GM12875 (cell line): ENCODE measurements around the gene CTNNB1.

Source experiments
- H3K4me3 ChIP-seq: one replicate; pipeline ENCODE4 v1.5.1; 2011; ENCODE audit warnings: low read depth, low read length, control low read depth
- CTCF ChIP-seq: IDR thresholded peaks from 2 replicates; pipeline ENCODE4 v1.5.1; 2011; ENCODE audit warnings: low read depth, mild to moderate bottlenecking, control low read depth, inconsistent platforms, low read length, moderate library complexity, borderline replicate concordance; ENCODE audit not compliant: insufficient read depth

The CTNNB1 gene

GRCh38 chr3:41249318-41249717 lies 50.0 kb downstream of the CTNNB1 start:
- H3K4me3 ChIP-seq: no peak overlapping the region
- no peak for TF ChIP-seq CTCF

- no peak overlapping the region for H3K4me3 ChIP-seq
- no peak for TF ChIP-seq CTCF
Observed at GRCh38 chr3:41250825-41251224, 51.5 kb downstream of the CTNNB1 start.

GRCh38 chr3:41251593-41251992 lies 52.3 kb downstream of the CTNNB1 start:
- TF ChIP-seq CTCF: no peak

GRCh38 chr3:41258239-41258800 lies 59.0 kb downstream of the CTNNB1 start:
- H3K4me3 ChIP-seq: no peak overlapping the region
- TF ChIP-seq CTCF: no peak

More at GRCh38 chr3:41251593-41251992, 52.3 kb downstream of the CTNNB1 start:
- no peak overlapping the region for H3K4me3 ChIP-seq

GRCh38 chr3:41259449-41260062 lies 60.3 kb downstream of the CTNNB1 start:
- TF ChIP-seq CTCF: no peak

GRCh38 chr3:41260063-41260450 lies 60.8 kb downstream of the CTNNB1 start:
- no peak for TF ChIP-seq CTCF
- H3K4me3 ChIP-seq: no peak overlapping the region

More at GRCh38 chr3:41259449-41260062, 60.3 kb downstream of the CTNNB1 start:
- no peak overlapping the region for H3K4me3 ChIP-seq

GRCh38 chr3:41265011-41265545 lies 65.8 kb downstream of the CTNNB1 start:
- no peak overlapping the region for H3K4me3 ChIP-seq
- no peak for TF ChIP-seq CTCF
